IPS DF 6.9 (cell line): Measurements from ENCODE around the gene SLC22A23.

Experiments
- DNase-seq: peaks from one replicate; pipeline ENCODE4 v3.0.0-alpha.2; 2013; ENCODE audit warnings: low read depth, low spot score
- H3K27ac ChIP-seq: one replicate; pipeline ENCODE4 v1.5.1; 2013; ENCODE audit warnings: low read length, control low read depth
- H3K27me3 ChIP-seq: 2 replicates; pipeline ENCODE4 v1.6.1; 2013; ENCODE audit warnings: mild to moderate bottlenecking, low read length; ENCODE audit not compliant: control insufficient read depth, insufficient read depth
- H3K36me3 ChIP-seq: 2 replicates; pipeline ENCODE4 v1.6.1; 2013; ENCODE audit warnings: low read length; ENCODE audit not compliant: control insufficient read depth, insufficient read depth
- H3K4me1 ChIP-seq: 2 replicates; pipeline ENCODE4 v1.6.1; 2013; ENCODE audit warnings: low read length; ENCODE audit not compliant: control insufficient read depth, insufficient read depth
- H3K4me3 ChIP-seq: 2 replicates; pipeline ENCODE4 v1.5.1; 2013; ENCODE audit warnings: mild to moderate bottlenecking, low read length
- H3K9me3 ChIP-seq: 2 replicates; pipeline ENCODE4 v1.6.1; 2013; ENCODE audit warnings: low read length, inconsistent platforms; ENCODE audit not compliant: control insufficient read depth, insufficient read depth
- WGBS: extraction: QIAGEN DNeasy Blood & Tissue Kit; methylation state at CpG from one replicate; pipeline ENCODE4 v1.1.7; 2013; ENCODE audit warnings: mixed read lengths, missing lambda C conversion rate; ENCODE audit not compliant: insufficient read length, insufficient coverage; 5-methylcytosine and 5-hydroxymethylcytosine counted together

SLC22A23 gene

DNA sequence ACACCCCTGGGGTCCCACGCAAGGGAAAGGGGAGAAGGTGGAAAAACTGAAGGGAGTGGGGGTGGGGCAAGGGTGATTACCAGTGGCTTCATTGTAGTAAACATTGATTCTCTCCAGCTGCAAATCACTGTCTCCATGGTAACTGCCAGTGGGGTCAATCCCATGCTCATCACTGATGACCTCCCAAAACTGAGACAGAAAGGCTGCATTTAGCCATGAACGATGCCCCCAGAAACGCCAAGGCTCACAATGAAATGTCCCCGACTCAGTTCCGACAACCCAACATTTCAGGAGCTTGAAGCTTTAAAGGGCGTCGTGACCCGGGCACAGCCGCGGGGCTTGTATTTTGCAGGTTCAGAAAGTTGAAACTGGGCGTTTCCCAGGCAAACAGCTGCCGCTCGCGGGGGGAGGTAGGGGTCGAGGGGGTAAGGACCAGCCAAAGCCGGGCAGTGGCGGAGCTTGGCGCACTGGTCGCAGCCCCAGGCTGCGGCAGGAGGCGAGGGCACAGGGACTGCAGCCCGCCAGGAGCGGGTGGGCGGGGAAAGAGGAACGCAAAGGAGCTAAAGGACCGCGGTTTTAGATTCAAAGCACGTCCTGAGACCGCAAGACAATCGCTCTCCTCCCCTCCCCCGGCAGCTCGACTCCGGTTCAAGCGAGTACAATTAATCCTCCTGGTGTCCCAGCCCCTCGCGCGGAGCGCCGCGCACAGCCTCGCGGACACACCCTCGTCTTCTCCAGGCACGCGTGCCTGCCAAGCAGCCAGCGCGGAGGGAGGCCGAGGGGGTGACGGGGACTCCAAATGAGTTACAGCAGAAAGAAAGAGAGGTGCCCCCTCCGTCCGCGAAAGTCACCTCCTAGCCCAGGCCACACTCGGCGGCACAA lies 230.1 kb downstream of the SLC22A23 start:
- H3K27me3 ChIP-seq, result no peaks in the 10 kb centered on the region
- no peak for DNase-seq
- H3K4me1 ChIP-seq, result no peaks in the 10 kb centered on the region; the same call in 1 of the 2 replicates
- H3K9me3 ChIP-seq, result no peaks in the 10 kb centered on the region
- WGBS, result no CpG with 5 or more reads among the region's 54 CpGs
- peaks cover 5% of the 10 kb centered on the region; the same call in 1 of the 2 replicates for H3K36me3 ChIP-seq
- H3K4me3 ChIP-seq, result peak overlapping the region; percentile 79
- no peak overlapping the region for H3K27ac ChIP-seq

DNA sequence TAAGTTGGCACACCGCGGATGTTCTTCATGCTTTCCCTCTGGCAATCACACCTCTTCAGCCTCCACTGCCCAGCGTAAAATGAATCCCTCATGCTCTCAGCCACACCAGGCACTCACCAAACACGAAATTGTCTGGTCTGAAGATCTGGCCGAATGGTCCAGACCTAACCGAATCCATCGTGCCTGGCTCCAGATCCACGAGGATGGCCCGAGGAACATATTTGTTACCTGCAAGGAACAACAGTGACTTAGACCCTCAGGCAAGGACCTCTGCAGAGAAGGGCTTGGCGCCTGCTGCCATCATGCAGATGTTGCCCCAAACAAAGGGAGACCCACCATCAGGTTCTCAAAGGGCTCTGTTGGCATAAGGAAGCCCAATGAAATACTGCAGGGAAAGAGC lies 230.8 kb downstream of the SLC22A23 start:
- Histone ChIP-seq H3K4me1 (peaks cover 1% of the 10 kb centered on the region; the same call in 1 of the 2 replicates), H3K27ac (no peak overlapping the region), H3K27me3 (no peaks in the 10 kb centered on the region), H3K36me3 (peaks cover 5% of the 10 kb centered on the region; the same call in 1 of the 2 replicates), H3K9me3 (no peaks in the 10 kb centered on the region), H3K4me3 (peak overlapping the region; percentile 79; the same call in 1 of the 2 replicates)
- no CpG with 5 or more reads among the region's 10 CpGs for WGBS
- DNase-seq, result no peak

DNA sequence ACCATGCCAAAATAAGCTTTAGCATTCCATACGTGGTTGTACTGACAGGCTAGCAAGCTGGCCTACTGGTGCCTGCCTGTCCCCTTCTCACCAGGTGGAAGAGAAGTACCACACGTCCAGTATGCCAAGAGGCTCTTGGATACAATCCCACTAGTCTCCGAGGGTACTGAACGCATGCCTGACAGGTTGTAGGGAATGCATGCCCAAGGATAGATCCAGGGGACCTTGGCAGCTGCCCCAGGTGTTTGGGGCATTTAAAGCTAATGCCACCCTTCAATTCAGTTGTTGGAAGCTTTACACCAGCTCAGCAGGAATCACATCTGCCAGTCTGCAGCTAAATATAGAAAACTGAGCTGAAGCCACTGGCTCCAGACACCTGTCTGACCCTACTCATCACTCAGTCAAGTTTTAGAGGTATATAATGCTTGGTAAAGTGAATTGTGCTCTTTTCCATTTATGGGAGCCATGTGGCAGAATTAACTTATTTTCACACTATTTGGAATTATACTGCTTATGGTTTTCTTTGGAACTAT lies 234.3 kb downstream of the SLC22A23 start:
- Histone ChIP-seq H3K4me3 (no peak overlapping the region), H3K27me3 (no peaks in the 10 kb centered on the region), H3K4me1 (peaks cover 1% of the 10 kb centered on the region; the same call in 1 of the 2 replicates), H3K27ac (no peak overlapping the region), H3K9me3 (no peaks in the 10 kb centered on the region), H3K36me3 (peaks cover 5% of the 10 kb centered on the region; the same call in 1 of the 2 replicates)
- DNase-seq, result no peak
- WGBS, result no CpG with 5 or more reads among the region's 4 CpGs

DNA sequence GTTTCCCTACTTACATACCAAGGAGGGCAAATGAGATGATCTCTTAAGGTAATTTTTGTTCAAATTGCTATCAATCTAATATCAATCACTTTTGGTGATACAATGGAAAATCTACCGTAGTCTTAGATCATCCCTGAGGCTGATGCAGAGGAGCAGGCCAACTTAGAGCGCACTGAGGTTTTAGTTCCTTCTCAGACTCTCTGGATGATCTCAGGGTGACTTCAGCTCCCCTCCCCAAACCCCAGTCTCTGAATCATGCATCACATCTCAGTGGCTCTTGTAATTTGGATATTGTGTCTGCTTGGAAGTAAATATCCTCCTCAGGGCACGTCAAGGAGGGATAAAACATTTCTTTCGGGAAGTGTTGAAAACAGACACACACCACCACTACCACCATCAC lies 235.3 kb downstream of the SLC22A23 start:
- Histone ChIP-seq H3K27ac (no peak overlapping the region), H3K36me3 (peaks cover 5% of the 10 kb centered on the region; the same call in 1 of the 2 replicates), H3K27me3 (no peaks in the 10 kb centered on the region), H3K4me3 (no peak overlapping the region), H3K4me1 (peaks cover 1% of the 10 kb centered on the region; the same call in 1 of the 2 replicates), H3K9me3 (no peaks in the 10 kb centered on the region)
- WGBS, result no CpG with 5 or more reads among the region's 4 CpGs
- no peak for DNase-seq

DNA sequence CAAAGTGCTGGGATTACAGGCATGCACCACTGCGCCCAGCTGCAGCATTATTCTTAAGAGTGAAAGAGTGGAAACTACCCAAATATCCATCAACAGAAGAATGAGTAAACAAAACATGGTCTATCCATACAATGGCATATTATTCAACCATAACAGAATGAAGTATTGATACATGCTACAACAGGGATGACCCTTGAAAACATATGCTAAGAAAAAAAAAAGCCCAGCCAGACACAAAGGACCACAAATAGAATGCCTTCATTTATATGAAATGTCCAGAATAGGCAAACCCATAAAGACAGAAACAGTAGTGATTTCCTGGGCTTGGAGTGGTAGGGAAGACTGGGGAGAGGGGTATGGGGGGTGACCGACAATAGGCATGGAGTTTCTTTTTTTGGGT lies 236.5 kb downstream of the SLC22A23 start:
- no CpG with 5 or more reads among the region's 2 CpGs for WGBS
- H3K9me3 ChIP-seq, result no peaks in the 10 kb centered on the region
- 0 out of 2 replicates have a peak, but pooled peaks cover 1% of the 10 kb centered on the region for H3K4me1 ChIP-seq
- no peak overlapping the region for H3K4me3 ChIP-seq
- no peaks in the 10 kb centered on the region for H3K27me3 ChIP-seq
- H3K36me3 ChIP-seq, result peaks cover 3% of the 10 kb centered on the region; the same call in 1 of the 2 replicates
- H3K27ac ChIP-seq, result no peak overlapping the region
- DNase-seq, result no peak
